Measurements from ENCODE around the gene RAD50.

DNA sequence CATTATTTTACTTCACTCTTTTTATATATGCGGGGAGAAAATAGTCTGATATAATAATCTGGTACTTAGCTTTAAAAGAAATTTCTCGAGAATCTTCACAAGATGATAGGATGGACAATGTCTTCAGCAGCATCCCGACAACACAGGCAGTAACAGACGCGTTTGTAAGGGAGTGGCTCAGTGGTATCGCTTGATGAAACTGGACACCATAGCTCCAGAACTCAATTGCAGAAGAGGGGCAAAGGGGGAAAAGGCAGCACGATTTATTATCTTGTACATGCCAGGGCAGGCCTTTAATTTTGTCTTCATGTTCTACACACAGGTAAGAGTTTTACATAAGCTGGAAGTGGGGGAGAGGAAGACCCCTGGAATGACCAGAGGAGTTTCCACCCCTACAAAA, 132.7 kb downstream of the RAD50 start:
- TF ChIP-seq, protein P1, sequence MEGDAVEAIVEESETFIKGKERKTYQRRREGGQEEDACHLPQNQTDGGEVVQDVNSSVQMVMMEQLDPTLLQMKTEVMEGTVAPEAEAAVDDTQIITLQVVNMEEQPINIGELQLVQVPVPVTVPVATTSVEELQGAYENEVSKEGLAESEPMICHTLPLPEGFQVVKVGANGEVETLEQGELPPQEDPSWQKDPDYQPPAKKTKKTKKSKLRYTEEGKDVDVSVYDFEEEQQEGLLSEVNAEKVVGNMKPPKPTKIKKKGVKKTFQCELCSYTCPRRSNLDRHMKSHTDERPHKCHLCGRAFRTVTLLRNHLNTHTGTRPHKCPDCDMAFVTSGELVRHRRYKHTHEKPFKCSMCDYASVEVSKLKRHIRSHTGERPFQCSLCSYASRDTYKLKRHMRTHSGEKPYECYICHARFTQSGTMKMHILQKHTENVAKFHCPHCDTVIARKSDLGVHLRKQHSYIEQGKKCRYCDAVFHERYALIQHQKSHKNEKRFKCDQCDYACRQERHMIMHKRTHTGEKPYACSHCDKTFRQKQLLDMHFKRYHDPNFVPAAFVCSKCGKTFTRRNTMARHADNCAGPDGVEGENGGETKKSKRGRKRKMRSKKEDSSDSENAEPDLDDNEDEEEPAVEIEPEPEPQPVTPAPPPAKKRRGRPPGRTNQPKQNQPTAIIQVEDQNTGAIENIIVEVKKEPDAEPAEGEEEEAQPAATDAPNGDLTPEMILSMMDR (IDR thresholded peaks at IDR 0.05): no peak
- TF ChIP-seq POLR2A (IDR thresholded peaks at IDR 0.05): no peak
